Skeletal muscle cell (primary cell): ENCODE results near the gene C10orf62.
"Not testable (repeated sequence)": the region's sequence is repeated elsewhere in the genome, so short reads cannot be mapped to it uniquely, and the experiment has no call there.

ENCODE experiments used
- DNase-seq: peaks from one replicate; pipeline ENCODE4 v3.0.0-alpha.2; 2010; ENCODE audit warnings: low read depth
- H3K4me3 ChIP-seq: 2 replicates; pipeline ENCODE4 v1.5.1; 2011; ENCODE audit warnings: low read depth, mild to moderate bottlenecking, control low read depth, low read length, moderate library complexity

Gene C10orf62

GRCh38 chr10:97562329-97562728 lies 27.2 kb upstream of the C10orf62 start:
- not testable (repeated sequence) for H3K4me3 ChIP-seq, DNase-seq

- no peak overlapping the region for H3K4me3 ChIP-seq
- DNase-seq, result no peak
These were observed 26.2 kb upstream of the C10orf62 start for GRCh38 chr10:97563337-97563736.

- DNase-seq, result no peak
- H3K4me3 ChIP-seq, result no peak overlapping the region
These were observed 24.7 kb upstream of the C10orf62 start for GRCh38 chr10:97564776-97565175.

- no peak overlapping the region for H3K4me3 ChIP-seq
- DNase-seq, result no peak
These were observed 23.1 kb upstream of the C10orf62 start for GRCh38 chr10:97566336-97566996.

GRCh38 chr10:97567891-97568290 lies 21.6 kb upstream of the C10orf62 start:
- DNase-seq, result no peak
- no peak overlapping the region for H3K4me3 ChIP-seq

- no peak for DNase-seq
These were observed 19.3 kb upstream of the C10orf62 start for GRCh38 chr10:97570146-97570788.

GRCh38 chr10:97570789-97571471 lies 18.6 kb upstream of the C10orf62 start:
- no peak for DNase-seq
- H3K4me3 ChIP-seq, result no peak overlapping the region

More at GRCh38 chr10:97570146-97570788, 19.3 kb upstream of the C10orf62 start:
- H3K4me3 ChIP-seq, result no peak overlapping the region

GRCh38 chr10:97571622-97572021 lies 17.9 kb upstream of the C10orf62 start:
- no peak for DNase-seq
- no peak overlapping the region for H3K4me3 ChIP-seq

GRCh38 chr10:97572214-97572989 lies 17.1 kb upstream of the C10orf62 start, which contains the start of gene ANKRD2:
Gene ANKRD2, plus strand, starts transcription at chr10:97572779. Its CDS starts 10 bp downstream, at chr10:97572789.
- no peak for DNase-seq
- no peak within 1 kb of the TSS for H3K4me3 ChIP-seq

- no peak overlapping the region for H3K4me3 ChIP-seq
- no peak for DNase-seq
These were observed 16.5 kb upstream of the C10orf62 start for GRCh38 chr10:97573021-97573420.

- H3K4me3 ChIP-seq, result no peak overlapping the region
- no peak for DNase-seq
These were observed 15.8 kb upstream of the C10orf62 start for GRCh38 chr10:97573672-97574071.

- DNase-seq, result no peak
- no peak overlapping the region for H3K4me3 ChIP-seq
These were observed 15.0 kb upstream of the C10orf62 start for GRCh38 chr10:97574374-97575126.

- no peak for DNase-seq
- H3K4me3 ChIP-seq, result no peak overlapping the region
These were observed 14.3 kb upstream of the C10orf62 start for GRCh38 chr10:97575127-97575668.

GRCh38 chr10:97576487-97576886 lies 13.0 kb upstream of the C10orf62 start:
- not testable (repeated sequence) for DNase-seq, H3K4me3 ChIP-seq

- H3K4me3 ChIP-seq, result no peak overlapping the region
- no peak for DNase-seq
These were observed 11.8 kb upstream of the C10orf62 start for GRCh38 chr10:97577701-97578100.

- DNase-seq, result no peak
- H3K4me3 ChIP-seq, result no peak overlapping the region
These were observed 11.2 kb upstream of the C10orf62 start for GRCh38 chr10:97578171-97578844.

- DNase-seq, result no peak
- no peak overlapping the region for H3K4me3 ChIP-seq
These were observed 8.8 kb upstream of the C10orf62 start for GRCh38 chr10:97580421-97581367.
